GM12892 (cell line): Measurements from ENCODE around the gene DCST1.

Experiments used
- POLR2A ChIP-seq: IDR thresholded peaks from 2 replicates; pipeline ENCODE4 v1.6.1; 2011; ENCODE audit warnings: low read depth, low read length, control low read depth
- POLR2AphosphoS5 ChIP-seq: IDR thresholded peaks from 2 replicates; pipeline ENCODE4 v1.6.1; 2011; ENCODE audit warnings: low read depth, low read length, control low read depth

DNA sequence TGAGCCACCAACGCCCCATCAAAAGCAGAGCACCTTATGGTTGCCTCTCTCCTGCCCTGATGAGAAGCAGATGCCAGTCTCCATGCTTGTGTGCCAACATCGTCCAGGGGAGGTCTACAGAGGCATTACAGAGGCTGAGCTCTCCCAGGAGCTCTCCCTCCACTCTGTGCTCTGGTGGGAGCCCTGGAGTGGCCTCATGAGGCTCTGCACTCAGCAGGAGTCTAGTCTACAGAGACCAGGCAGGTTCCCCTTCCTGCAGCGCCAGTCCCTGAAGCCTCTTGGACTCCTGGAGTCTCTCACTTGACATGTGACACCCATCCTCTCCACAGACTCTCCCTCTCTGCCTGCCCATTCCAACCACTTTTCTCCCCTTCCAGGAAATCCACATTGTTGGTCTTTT lies 3.4 kb downstream of the DCST1 start:
- no peak for TF ChIP-seq POLR2A
- TF ChIP-seq POLR2AphosphoS5 = no peak
